SK-N-SH (cell line): ENCODE results near the gene RCAN2.

ENCODE experiments used
- CTCF ChIP-seq: fragments of 200-600 bp; sonication (generic); IDR thresholded peaks from 2 replicates; pipeline ENCODE4 v1.6.1; 2017; ENCODE audit warnings: antibody characterized with exemption, mild to moderate bottlenecking, moderate library complexity
- EP300 ChIP-seq, 2 experiments: IDR thresholded peaks; 2 replicates each; pipeline versions ENCODE4 v1.4.0 to v1.6.1; 2012; ENCODE audit warnings: borderline replicate concordance in 1 of 2, low read depth in 1 of 2, low read length in 1 of 2
- FOSL2 ChIP-seq: IDR thresholded peaks from 2 replicates; pipeline ENCODE4 v1.4.0; 2012; ENCODE audit warnings: low read depth, mild to moderate bottlenecking, moderate library complexity, borderline replicate concordance
- GABPA ChIP-seq: IDR thresholded peaks from 2 replicates; pipeline ENCODE4 v1.4.0; 2012; ENCODE audit warnings: low read depth, mild to moderate bottlenecking
- IRF3 ChIP-seq: fragments of 150-350 bp; IDR thresholded peaks from 2 replicates; pipeline ENCODE4 v1.6.1; 2016; ENCODE audit warnings: mild to moderate bottlenecking, low read depth, low read length
- NFIC ChIP-seq: IDR thresholded peaks from 2 replicates; pipeline ENCODE4 v1.4.0; 2012; ENCODE audit warnings: borderline replicate concordance
- POLR2AphosphoS5 ChIP-seq: IDR thresholded peaks from 2 replicates; pipeline ENCODE4 v1.6.1; 2012; ENCODE audit warnings: low read depth, low read length
- RAD21 ChIP-seq: IDR thresholded peaks from 2 replicates; pipeline ENCODE4 v1.6.1; 2012; ENCODE audit warnings: mild to moderate bottlenecking, low read length
- SIN3A ChIP-seq: IDR thresholded peaks from 2 replicates; pipeline ENCODE4 v1.6.1; 2012; ENCODE audit warnings: low read depth, mild to moderate bottlenecking, low read length, moderate library complexity, borderline replicate concordance
- TAF1 ChIP-seq: IDR thresholded peaks from 2 replicates; pipeline ENCODE4 v1.6.1; 2012; ENCODE audit warnings: low read depth, mild to moderate bottlenecking, low read length, moderate library complexity, borderline replicate concordance
- TEAD4 ChIP-seq: IDR thresholded peaks from 2 replicates; pipeline ENCODE4 v1.4.0; 2012; ENCODE audit warnings: mild to moderate bottlenecking, borderline replicate concordance; ENCODE audit not compliant: insufficient read depth

GRCh38 chr6:46390153-46390876, 100.9 kb downstream of the RCAN2 start:
- TF ChIP-seq FOSL2: no peak
- no peak for TF ChIP-seq CTCF
- no peak for TF ChIP-seq RAD21
- no peak for TF ChIP-seq TAF1
- no peak for TF ChIP-seq EP300 (IDR thresholded peaks at IDR 0.05; ENCODE audit: borderline replicate concordance in 1 of 2, low read depth in 1 of 2, low read length in 1 of 2)
- TF ChIP-seq TEAD4: no peak
- TF ChIP-seq GABPA: no peak
- no peak for TF ChIP-seq POLR2AphosphoS5
- TF ChIP-seq NFIC: no peak
- no peak for TF ChIP-seq IRF3
- no peak for TF ChIP-seq SIN3A
